LHCN-M2 (cell line): ENCODE data around the gene BPHL. TPM values are rescaled to one million over a fixed set of nuclear protein-coding genes. Genes with fewer than 3 reads are reported as not detected.
A peak's percentile ranks its signal among the peaks of the same experiment; 100 is the strongest.
"Not testable (repeated sequence)": the region's sequence is repeated elsewhere in the genome, so short reads cannot be mapped to it uniquely, and the experiment has no call there.

Source experiments
- DNase-seq: peaks from one replicate; pipeline ENCODE4 v3.0.0-alpha.2; 2012; ENCODE audit warnings: low read depth
- total RNA-seq: library from RNA; depleted of rRNA; stranded (reverse); fragments of >200 nt; gene quantifications from 2 replicates; pipeline ENCODE4 v1.2.3, GENCODE V29; 2014

Gene BPHL
- total RNA-seq, 1 experiment from 2014 or later = 28.0 TPM

DNA sequence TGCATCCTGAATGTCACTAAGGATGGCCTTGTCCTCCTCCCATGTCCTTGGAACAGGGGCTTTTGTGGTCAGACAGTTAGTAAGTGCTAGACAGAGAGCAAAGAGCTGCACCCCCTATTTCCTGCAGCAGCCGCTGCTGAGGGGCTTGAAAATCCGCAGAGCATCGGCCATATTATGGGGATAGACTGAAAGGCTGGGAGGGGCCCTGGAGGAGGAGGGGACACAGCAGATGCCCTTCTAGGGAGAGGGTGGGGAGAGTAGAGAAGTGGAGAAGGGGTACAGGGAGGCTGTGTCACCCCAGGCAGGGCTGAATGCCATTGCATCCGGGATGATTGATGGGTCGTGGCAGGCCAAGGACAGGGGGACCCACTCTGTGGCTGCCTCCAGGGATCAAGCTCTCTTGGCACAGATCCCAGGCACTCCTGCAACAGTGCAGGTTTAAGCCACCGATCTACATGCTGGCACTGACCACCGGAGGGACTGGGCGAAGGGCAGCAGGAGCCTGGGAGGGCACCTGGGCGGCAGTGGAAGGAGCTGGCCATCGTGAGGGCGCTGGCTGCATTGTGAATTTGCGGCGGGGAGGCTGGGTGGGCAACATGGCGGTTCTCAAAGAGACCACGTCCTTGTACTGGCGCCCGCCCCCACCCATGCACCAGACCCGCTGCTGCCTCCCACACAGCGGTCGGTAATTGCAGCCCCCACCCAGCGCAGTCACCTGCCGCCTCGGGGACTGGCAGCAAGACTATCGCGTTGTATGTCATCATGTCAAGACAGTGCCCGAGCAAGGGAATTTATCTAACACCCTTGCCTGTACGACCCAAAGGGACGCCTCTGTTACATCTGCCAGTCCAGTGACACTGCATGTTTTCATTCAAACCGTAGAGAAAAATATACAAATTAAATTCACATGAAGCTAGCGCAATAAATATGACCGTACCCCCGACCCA is 37.9 kb downstream of the BPHL start:
- peak; percentile 12 for DNase-seq

- DNase-seq = peak; percentile 76
Measured at GRCh38 chr6:3157131-3157933, 38.8 kb downstream of the BPHL start, which contains the start of gene TUBB2A. TSS of gene TUBB2A (minus strand) at chr6:3157544. CDS start at chr6:3157463, 81 bp downstream.

DNA sequence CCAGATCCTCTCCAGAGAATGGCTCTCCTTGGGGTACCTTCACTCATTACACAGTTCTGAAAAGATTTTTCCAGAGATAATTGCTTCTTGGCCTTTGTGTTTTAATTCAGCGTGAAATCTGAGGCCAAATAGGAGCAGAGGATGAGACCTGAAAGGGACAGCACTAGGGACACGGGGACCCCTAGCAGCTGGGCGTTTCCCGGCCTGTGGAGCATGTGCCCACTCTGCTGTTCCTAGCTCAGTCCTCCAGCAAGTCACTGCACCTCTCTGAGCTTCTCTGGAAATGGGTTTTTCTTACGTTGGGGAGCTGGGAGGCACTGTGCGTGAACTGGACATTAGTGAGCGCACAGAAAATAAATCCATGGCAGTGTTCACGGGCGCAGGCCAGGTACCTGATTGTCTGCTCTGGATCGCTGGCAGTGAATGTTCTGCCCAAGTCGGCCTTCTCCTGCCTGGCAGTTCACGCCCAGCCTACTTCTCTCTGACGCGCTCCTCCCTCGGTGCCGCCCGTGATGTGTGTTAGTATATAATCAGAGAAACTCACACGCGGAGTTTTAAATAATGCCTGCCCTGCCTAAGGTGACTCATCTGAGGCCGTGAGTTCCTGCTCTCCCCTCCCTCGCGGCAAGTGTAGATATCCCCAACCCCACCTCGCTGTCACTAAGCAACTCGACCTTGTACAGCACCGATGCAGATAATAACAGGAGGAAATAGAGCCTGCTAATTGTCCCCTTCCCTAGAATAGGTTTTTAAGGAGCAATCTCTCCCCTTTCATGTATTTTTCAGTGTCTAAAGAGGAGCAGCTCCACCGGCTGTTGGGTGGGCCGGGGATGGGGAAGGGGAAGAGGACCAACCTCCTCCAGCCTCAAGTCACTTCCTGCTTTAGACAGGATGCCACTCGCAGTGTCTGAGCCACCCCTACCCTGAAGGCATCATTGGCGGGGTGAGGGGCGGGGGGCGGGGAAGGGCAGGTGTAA is 41.6 kb downstream of the BPHL start:
- DNase-seq = no peak

DNA sequence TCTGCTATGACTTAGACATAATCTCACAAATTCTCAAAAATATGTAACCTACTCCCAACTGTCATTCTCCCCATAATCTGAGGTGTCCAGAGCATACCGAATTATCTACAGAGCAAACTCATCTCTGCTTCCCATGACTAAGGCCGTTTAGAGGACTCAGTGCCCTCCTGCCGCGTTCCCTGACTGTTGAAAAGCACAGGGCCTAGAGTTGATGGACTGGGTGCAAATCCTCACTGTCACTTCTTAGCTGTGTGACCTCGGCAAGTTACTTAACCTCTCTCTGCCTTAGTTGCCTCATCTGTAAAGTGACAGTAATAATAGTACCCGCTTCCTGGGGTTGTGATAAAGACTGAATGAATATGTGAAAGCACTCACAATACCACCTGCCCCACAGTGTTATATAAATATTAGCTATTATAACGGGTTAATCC is 43.6 kb downstream of the BPHL start:
- DNase-seq = no peak

DNA sequence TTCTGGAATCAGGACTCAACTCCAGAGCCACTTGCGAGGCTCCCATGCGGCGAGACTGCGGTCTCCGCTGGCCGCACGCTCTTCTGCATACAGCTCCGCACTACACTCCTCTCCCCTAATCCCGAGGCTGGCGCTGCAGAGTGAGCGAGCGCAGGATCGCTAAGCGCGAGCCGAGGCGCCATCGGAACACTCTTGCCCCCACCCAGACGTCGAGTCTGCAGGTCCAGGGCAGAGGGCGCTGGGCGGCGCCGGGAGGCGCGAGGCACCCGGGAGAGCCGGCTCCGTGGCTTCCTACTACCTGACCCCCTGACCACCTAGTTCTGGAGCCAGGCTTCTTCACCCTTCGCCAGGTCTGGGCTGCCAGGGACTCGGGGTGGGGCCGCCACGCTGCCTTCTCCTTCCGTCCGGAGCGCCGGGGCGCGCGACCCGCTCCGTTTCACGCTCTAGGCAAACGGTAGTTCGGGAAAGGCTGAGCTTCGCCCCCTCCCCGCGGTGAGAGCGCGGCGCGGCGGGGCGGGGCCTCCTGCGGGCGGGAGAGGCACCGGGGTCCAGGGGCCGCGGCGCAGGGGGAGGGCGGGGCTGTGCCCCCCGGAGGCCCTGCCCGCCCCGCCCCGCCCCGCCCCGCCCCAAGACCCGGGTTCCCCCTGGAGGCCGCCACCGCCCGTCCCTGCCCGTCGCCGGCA is 44.2 kb downstream of the BPHL start:
- peak; percentile 70 for DNase-seq

GRCh38 chr6:3163248-3163594 is 44.7 kb downstream of the BPHL start:
- no peak for DNase-seq

- DNase-seq = no peak
Measured at GRCh38 chr6:3164388-3164787, 45.9 kb downstream of the BPHL start.

DNA sequence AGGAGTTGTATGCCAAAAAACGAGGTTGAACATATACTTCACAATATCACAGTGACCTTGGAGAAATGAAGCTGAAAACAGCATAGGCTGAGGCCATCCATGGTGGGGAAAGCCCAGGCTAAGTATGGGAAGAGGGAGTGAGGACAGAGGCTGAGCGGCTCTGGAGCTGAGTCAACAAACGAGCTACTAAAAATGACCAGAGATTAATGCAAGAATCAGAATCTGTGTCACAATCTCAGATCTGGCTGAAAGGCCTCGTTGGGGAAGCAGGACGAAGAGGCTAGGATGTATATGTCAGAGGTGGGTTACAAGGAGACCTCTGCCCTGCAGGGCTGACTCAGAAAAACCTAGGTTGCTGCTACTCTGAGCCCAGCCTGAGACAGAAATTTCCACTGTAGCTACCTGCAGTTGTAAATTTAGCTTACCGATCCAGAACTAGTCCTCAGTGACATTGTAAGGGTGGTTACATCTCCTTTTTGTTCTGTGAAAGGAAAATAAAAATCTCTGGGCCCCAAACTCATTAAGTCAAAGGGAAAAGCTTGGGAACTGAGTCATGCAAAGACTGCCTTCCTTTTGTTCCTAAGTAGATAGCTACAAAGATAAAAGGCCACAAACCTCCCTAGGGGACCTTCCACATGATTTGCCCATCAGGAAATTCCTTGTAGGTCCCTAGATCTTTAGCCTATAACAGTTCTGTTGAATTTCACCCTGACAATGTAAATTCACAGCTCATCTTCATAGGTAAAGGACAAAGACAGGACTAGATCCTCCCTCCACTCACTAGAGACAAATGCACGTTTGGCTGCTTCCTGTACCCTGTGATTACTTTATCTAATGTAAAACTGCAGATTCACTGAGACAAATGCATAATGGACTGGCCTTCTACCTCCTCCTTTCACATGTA is 47.4 kb downstream of the BPHL start:
- DNase-seq = peak; percentile 14

DNA sequence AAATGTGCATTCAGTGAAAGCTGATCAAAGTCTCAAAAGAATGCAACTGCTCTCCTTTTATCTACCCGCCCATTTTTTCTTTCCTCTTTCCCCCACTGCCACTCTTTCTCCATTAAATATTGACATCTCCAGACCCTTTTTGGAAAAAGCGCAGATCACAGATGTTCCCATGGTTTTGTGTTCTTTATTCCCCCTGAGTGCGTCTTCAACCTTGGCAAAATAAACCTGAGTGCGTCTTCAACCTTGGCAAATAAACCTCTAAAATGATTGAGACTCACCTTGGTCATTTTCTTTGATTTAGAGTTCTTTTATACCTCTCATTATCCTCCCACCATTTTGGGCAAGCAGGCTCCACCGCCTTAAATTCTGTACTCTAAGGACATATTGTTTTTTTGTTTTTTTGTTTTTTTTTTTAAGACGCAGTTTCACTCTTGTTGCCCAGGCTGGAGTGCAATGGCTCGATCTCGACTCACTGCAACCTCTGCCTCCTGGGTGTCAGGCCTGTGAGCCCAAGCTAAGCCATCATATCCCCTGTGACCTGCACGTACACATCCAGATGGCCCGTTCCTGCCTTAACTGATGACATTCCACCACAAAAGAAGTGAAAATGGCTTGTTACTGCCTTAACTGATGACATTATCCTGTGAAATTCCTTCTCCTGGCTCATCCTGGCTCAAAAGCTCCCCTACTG is 48.2 kb downstream of the BPHL start:
- DNase-seq = not testable (repeated sequence)

GRCh38 chr6:3168046-3168445 is 49.5 kb downstream of the BPHL start:
- not testable (repeated sequence) for DNase-seq

- DNase-seq = not testable (repeated sequence)
Measured at GRCh38 chr6:3170676-3171075, 52.2 kb downstream of the BPHL start.

DNA sequence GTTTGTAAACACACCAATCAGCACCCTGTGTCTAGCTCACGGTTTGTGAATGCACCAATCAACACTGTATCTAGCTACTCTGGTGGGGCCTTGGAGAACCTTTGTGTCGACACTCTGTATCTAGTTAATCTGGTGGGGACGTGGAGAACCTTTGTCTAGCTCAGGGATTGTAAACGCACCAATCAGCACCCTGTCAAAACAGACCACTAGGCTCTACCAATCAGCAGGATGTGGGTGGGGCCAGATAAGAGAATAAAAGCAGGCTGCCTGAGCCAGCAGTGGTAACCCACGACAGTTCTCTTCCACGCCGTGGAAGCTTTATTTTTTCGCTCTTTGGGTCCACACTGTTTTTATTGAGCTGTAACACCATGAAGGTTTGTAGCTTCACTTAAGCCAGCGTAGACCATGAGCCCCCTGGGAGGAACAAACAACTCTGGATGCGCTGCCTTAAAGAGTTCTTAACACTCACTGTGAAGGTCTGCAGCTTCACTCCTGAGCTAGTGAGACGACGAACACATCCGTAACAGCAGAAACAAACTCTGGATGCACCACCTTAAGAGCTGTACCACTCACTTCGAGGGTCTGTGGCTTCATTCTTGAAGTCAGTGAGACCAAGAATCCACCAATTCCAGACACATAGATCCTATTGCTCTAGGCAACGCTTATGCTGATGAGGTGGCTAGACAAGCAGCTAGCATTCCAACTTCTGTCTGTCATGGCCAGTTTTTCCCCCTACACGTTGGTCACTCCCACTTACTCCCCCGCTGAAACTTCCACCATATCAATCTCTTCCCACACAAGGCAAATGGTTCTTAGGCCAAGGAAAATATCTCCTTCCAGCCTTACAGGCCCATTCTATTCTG is 53.0 kb downstream of the BPHL start:
- DNase-seq = not testable (repeated sequence)

DNA sequence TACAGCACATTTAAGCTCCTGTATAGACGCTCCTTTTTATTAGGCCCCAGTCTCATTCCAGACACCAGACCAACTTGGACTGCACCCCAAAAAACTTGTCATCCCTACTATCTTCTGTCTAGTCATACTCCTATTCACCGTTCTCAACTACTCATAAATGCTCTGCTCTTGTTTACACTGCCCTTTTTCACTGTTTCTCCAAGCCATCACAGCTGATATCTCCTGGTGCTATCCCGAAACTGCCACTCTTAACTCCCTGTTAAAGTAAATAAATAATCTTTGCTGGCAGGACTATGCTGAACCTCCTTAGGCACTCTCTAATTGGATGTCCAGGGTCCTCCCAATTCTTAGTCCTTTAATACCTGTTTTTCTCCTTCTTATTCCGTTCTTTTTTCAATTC is 54.3 kb downstream of the BPHL start:
- DNase-seq = not testable (repeated sequence)

GRCh38 chr6:3173636-3174089 is 55.2 kb downstream of the BPHL start:
- not testable (repeated sequence) for DNase-seq

GRCh38 chr6:3175715-3176402 is 57.3 kb downstream of the BPHL start:
- DNase-seq = no peak

- peak; percentile 94 for DNase-seq
Measured at GRCh38 chr6:3176562-3177355, 58.2 kb downstream of the BPHL start.
